Measurements from ENCODE around the gene UXS1.

- TF ChIP-seq OSR1 (CRISPR knock-in tag; IDR thresholded peaks at IDR 0.05) (no peak), GLIS3 (CRISPR knock-in tag; IDR thresholded peaks at IDR 0.05) (no peak), ZFP30 (CRISPR knock-in tag; IDR thresholded peaks at IDR 0.05) (no peak), PATZ1 (CRISPR knock-in tag; IDR thresholded peaks at IDR 0.05; ENCODE audit: borderline replicate concordance) (no peak), SNAI2 (CRISPR knock-in tag; IDR thresholded peaks at IDR 0.05) (no peak), ISL1 (CRISPR knock-in tag; IDR thresholded peaks at IDR 0.05) (no peak)
These were observed 4.8 kb downstream of the UXS1 start for GRCh38 chr2:106189325-106189724.

Measured in SK-N-SH treated with all-trans-retinoic acid at 6 μM for 48 hours (cell line).